Cortex of kidney (tissue), 1 donor: ENCODE data around the gene ZNF747.

Experiments
- DNase-seq: peaks from one replicate; lab custom pipeline; 2025; lab: John Stamatoyannopoulos, UW

ZNF747 gene

GRCh38 chr16:30515275-30515674 is 19.4 kb downstream of the ZNF747 start:
- DNase-seq, result no peak

DNA sequence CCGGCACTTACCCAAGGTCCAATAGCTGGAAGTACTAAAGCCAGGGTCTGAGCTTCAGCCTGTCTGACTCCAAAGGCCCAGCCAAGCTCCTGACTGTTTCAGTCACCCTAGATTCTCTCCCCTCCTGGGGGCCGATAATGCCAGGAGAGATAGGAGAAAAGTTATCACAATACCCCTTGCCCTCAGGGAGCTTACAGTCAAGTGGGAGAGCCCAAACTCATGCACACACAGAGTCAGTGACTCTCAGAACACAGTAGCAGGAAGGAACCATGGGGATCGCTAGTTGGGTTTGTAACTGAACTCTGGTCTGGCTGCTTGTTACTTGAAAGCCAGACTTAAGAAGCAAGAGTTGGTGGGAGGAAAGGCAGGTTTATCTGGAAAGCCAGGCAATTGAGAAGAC is 23.1 kb downstream of the ZNF747 start:
- DNase-seq, result no peak

DNA sequence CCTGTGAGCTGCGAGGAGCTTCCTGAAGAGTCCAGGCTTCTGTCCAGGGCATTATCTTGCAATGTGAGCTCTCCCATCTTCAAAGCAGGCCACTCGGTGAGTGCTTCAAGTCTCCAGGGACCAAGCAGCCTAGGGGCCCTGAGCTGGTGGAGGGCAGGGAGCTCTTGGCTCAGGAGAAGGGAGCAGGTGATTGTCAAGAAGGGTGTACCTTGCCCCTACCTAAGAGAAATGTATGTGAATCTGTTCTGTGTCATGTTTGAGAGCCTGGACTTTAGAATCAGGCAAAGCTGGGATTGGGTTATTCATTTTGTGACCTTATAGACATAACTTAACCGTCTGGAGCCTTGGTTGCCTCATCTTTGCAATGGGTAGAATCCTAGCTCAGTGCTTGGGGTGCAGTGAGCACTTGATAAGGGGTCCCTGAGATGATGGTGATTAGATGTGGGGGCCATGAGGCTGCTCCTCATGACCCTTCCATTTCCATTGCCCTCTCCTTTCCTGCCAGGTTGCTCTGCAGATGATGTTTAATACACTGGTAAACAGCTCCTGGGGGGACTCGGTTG is 24.2 kb downstream of the ZNF747 start:
- no peak for DNase-seq

DNA sequence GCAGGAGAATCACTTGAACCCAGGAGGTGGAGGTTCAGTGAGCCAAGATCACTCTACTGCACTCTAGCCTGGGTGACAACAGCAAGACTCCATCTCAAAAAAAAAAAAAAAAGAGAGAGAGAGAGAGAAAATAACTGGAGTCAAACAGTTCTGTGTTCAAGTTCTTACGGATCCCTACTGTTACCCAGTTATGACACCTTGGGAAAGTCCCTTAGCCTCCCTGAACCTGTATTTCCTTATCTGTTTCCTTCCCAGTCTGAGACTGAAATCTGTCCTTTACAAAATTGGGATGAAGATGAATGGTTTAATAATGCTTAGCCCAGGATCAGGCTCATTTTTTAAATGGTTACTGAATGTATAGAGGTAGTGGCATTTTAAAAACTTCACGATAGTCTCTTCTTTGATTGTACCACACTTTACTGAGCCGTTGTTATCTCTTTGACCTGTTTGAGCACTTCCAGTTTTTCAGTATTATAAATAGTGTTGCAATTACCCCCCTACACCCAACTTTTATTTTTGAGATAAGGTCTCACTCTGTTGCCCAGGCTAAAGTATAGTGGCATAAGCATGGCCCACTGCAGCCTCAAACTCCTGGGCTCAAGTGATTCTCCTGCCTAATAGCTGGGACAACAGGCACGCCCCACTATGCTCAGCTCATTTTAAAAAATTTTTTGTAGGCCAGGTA is 25.4 kb downstream of the ZNF747 start:
- DNase-seq, result no peak

DNA sequence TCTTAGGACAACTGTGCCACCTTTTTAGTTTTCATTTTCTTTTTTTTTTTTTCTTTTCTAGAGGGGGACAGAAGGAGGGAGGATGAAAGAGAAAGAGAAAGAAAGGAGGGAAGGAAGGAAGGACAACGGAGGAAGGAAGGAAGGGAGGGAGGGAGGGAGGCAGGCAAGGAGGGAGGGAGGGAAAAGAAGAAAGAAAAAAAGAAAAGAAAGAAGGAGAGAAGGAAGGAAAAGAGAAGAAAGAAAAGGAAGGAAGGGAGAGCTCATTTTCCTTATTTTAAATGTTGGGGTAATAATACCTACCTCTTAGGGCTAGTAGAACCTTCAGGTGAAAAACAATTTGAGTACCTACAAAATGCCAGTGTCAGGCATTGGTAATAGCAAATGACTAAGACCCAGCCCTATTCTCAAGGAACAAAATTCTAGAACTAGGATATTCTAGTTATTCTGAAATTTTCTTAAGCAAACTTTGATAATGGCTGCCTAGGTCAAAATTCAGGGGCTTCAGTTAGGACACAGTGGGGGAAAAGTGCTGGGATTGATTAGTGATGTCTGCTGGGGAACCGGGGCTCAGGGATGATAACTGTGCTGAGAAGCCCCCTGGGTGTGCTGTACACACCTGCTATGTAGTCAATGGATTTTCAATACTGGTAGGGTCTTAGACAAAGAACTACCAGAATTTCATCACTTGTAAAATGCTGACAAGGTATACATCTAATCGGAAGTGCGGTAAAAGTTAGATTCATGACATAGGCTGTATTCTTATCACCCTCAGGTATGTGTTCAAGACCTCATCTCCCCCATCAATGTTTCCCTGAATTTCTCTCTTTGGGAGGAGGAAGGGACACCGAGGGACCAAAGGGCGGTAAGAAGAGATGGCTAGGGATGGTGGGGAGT is 31.0 kb downstream of the ZNF747 start:
- no peak for DNase-seq

DNA sequence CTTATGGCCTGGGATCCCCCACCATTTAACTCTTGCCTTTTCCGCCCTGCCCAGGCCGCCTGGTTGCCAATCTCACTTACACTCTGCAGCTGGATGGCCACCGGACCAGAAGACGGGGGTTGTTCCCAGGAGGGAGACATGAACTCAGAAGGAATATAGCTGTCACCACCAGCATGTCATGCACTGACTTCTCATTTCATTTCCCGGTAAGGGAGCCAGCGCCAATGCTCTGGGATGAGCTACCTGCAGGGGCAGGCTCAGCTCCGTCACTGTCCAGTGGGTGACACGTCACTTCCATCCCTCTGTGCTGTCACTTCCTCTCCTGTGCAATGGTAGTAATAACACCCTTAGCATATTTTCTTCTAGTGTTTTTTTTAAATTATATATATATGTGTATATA is 35.4 kb downstream of the ZNF747 start:
- no peak for DNase-seq

DNA sequence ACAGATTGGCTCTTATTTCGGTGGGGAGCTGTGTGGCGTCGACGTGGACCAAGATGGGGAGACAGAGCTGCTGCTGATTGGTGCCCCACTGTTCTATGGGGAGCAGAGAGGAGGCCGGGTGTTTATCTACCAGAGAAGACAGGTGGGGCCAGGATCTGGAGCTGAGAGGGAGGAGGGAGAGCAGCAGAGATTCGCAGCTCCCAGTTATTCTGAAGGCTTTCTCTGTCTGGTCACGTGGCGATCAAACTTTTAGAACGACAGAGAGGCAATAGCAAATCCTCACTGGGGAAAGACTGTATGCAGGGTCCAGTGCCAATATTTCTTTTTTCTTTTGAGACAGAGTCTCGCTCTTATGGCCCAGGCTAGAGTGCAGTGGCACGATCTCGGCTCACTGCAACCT is 39.9 kb downstream of the ZNF747 start:
- no peak for DNase-seq

DNA sequence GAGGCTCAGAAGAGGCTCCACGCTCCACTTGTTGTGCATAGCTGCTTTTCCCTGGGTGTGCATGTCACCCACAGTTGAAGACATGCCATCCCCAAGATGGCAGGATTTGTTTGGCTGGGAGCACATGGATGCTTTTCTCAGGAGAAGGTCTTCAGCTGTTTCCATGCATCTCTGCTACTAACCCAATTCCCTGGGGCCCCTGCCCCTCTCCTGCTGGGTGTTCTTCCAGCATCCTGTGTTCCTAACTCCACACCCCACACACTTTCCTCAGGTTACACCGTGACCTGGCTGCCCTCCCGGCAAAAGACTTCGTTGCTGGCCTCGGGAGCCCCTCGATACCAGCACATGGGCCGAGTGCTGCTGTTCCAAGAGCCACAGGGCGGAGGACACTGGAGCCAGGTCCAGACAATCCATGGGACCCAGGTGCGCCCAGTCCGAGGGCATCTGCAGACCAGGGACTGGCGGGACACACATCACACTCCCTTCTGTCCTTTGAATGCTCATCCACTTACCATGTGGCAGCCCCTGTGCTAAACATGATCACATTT is 40.6 kb downstream of the ZNF747 start:
- no peak for DNase-seq

GRCh38 chr16:30491744-30492308 is 42.8 kb downstream of the ZNF747 start:
- DNase-seq, result no peak

DNA sequence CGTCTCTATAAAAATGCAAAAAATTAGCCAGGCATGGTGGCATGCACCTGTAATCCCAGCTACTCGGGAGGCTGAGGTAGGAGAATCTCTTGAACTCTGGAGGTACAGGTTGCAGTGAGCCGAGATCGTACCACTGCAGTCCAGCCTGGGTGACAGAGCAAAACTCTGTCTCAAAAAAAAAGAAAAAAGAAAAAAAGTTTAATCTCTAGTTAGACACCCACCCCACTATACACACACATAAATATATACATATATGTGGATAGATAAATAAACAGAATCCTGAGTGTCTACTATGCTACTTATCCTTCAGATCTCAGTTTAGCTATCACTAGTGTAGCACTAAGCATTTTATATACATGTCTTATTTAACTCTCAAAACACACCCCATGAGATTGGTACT is 43.4 kb downstream of the ZNF747 start:
- DNase-seq, result no peak

GRCh38 chr16:30490210-30490609 is 44.4 kb downstream of the ZNF747 start:
- DNase-seq, result no peak

GRCh38 chr16:30488764-30489605 is 45.7 kb downstream of the ZNF747 start:
- no peak for DNase-seq

DNA sequence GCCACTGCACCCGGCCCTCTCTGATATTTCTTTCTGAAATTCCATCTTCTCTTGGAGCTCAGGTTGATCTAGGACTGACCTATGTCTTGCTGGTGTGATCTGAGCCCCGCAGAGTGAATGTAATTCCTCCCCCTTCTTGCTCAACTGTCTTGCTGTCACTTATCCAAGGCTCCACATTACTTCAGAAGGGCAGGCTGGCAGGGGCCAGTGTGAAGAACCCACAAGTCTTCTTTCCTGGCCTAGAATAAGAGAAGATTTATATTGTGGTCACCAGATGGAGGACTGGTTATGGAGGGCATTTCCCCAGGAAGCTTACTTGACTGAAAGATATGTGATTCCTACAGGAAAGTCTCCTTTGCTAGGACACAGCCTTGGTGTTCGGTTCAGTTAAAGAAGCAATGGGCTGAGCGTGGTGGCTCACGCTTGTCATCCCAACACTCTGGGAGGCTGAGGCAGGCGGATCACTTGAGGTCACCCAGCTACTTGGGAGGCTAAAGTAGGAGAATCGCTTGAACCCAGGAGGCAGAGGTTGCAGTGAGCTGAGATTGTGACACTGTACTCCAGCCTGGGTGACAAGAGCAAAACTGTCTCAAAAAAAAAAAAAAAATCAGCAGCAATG is 48.7 kb downstream of the ZNF747 start:
- no peak for DNase-seq

DNA sequence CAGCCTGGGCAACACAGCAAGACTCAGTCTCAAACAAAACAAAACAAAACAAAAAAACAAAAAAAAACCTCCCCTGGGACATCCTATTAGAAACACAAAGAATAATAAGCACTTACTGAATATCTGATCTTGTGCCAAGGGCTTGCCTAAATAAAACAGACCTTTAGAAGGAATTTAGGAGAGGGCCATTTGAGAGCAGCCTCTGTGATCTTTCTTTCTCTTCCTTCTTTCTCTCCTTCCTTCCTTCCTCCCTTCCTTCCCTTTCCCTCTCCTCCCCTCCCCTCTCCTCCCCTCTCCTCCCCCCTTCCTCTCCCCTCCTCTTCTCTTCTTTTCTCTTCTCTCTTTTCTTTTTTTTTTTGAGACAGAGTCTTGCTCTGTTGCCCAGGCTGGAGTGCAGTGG is 49.8 kb downstream of the ZNF747 start:
- DNase-seq, result no peak

- no peak for DNase-seq
These were observed 52.3 kb downstream of the ZNF747 start for GRCh38 chr16:30482366-30482765.

DNA sequence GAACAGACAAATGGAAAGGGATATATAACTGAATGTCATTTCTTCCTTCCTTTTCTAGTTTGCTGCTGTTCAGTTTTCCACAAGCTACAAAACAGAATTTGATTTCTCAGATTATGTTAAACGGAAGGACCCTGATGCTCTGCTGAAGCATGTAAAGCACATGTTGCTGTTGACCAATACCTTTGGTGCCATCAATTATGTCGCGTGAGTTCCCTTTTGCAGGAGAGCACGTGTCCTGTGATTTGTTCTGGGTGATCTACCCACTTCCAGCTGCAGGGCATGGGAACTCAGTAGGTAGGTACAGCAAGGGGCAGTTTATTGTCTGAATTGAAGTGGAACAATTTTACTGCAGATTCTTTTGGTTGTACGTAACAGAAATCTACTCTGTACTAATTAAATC is 53.3 kb downstream of the ZNF747 start:
- DNase-seq, result no peak
